DMS 273 (cell line): ENCODE data around the gene MORN1.
"Not testable (repeated sequence)": the region's sequence is repeated elsewhere in the genome, so short reads cannot be mapped to it uniquely, and the experiment has no call there.

ENCODE experiments used
- DNase-seq: peaks from one replicate; lab custom pipeline; 2025; ENCODE audit not compliant: unreplicated experiment; lab: John Stamatoyannopoulos, UW

Gene MORN1

GRCh38 chr1:2341706-2342383 lies 49.5 kb downstream of the MORN1 start:
- DNase-seq = no peak

GRCh38 chr1:2340918-2341254 lies 50.5 kb downstream of the MORN1 start:
- no peak for DNase-seq

- no peak for DNase-seq
These were observed 51.1 kb downstream of the MORN1 start for GRCh38 chr1:2340086-2340917.

- DNase-seq = no peak
These were observed 51.9 kb downstream of the MORN1 start for GRCh38 chr1:2339206-2340085.

- DNase-seq = no peak
These were observed 53.9 kb downstream of the MORN1 start for GRCh38 chr1:2337501-2337900.

- no peak for DNase-seq
These were observed 54.3 kb downstream of the MORN1 start for GRCh38 chr1:2337081-2337480.

GRCh38 chr1:2336499-2336898 lies 54.9 kb downstream of the MORN1 start:
- DNase-seq = no peak

- DNase-seq = peak; percentile 90
These were observed 55.5 kb downstream of the MORN1 start for GRCh38 chr1:2335721-2336455.

- no peak for DNase-seq
These were observed 56.3 kb downstream of the MORN1 start for GRCh38 chr1:2334883-2335534.

- DNase-seq = no peak
These were observed 57.0 kb downstream of the MORN1 start for GRCh38 chr1:2334366-2334765.

GRCh38 chr1:2331580-2331979 lies 59.8 kb downstream of the MORN1 start:
- DNase-seq = not testable (repeated sequence)

- no peak for DNase-seq
These were observed 60.2 kb downstream of the MORN1 start for GRCh38 chr1:2331200-2331544.

GRCh38 chr1:2330519-2331199 lies 60.7 kb downstream of the MORN1 start:
- no peak for DNase-seq

- DNase-seq = no peak
These were observed 61.3 kb downstream of the MORN1 start for GRCh38 chr1:2330035-2330434.

GRCh38 chr1:2328676-2329455 lies 62.5 kb downstream of the MORN1 start:
- DNase-seq = peak; percentile 82

- DNase-seq = no peak
These were observed 63.5 kb downstream of the MORN1 start for GRCh38 chr1:2327841-2328240.

GRCh38 chr1:2327162-2327561 lies 64.2 kb downstream of the MORN1 start:
- DNase-seq = not testable (repeated sequence)

- DNase-seq = no peak
These were observed 64.8 kb downstream of the MORN1 start for GRCh38 chr1:2326524-2326923.
